GM19463 (cell line): ENCODE measurements around the gene CFAP157.

ENCODE experiments used
- ATAC-seq: cut with Tn5 transposase; IDR thresholded peaks from one replicate; pipeline ENCODE4 v1.9.1; 2021; ENCODE audit warnings: mild to moderate bottlenecking, moderate library complexity; ENCODE audit not compliant: unreplicated experiment

The CFAP157 gene

DNA sequence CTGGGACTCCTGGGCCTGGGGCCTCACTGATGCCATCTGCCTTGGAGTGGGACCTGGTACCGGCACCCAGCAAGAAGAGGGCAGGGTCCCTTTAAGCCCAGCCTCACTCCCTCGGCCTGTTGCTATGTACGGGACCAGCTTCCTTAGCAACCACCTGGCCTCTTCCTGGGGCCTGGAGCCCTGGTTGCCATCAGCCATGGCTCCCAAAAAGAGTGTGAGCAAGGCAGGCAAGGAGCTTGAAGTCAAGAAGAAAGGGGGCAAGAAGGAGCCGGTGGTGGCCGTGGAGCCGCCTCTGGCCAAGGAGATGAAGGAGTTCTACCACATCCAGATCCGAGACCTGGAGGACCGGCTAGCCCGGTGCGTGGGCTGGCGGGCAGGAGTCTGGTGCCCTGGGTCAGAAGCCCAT, at the start of gene CFAP157:
Gene CFAP157 (plus strand): TSS at position 153 of the 406 bp plus-strand sequence. CDS start 44 bp downstream, at position 197.
- no peak for ATAC-seq

DNA sequence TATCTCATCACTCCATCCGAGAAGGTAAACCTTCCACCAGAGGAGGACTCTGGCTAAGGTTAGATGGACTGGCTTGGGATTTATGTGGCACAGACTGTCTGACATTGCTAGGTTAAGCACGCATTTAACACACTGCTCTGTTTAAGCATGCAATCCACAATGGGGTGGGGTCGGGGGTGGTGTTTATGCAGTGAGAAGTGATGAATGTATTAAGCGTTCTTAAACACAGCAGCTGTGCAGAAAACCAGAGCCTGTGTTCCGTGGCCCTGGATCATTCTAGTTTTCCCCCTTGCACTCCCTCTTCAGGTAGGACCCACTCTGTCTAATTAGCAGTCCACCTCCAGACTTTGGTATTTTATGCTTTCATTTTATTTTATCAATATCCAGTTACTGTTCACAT, 48.4 kb upstream of the CFAP157 start:
- no peak for ATAC-seq

- ATAC-seq, result no peak
Observed at GRCh38 chr9:127660886-127661741, 45.7 kb upstream of the CFAP157 start.

GRCh38 chr9:127662617-127663016, 44.2 kb upstream of the CFAP157 start:
- ATAC-seq, result no peak

- no peak for ATAC-seq
Observed at GRCh38 chr9:127664324-127664677, 42.5 kb upstream of the CFAP157 start.

DNA sequence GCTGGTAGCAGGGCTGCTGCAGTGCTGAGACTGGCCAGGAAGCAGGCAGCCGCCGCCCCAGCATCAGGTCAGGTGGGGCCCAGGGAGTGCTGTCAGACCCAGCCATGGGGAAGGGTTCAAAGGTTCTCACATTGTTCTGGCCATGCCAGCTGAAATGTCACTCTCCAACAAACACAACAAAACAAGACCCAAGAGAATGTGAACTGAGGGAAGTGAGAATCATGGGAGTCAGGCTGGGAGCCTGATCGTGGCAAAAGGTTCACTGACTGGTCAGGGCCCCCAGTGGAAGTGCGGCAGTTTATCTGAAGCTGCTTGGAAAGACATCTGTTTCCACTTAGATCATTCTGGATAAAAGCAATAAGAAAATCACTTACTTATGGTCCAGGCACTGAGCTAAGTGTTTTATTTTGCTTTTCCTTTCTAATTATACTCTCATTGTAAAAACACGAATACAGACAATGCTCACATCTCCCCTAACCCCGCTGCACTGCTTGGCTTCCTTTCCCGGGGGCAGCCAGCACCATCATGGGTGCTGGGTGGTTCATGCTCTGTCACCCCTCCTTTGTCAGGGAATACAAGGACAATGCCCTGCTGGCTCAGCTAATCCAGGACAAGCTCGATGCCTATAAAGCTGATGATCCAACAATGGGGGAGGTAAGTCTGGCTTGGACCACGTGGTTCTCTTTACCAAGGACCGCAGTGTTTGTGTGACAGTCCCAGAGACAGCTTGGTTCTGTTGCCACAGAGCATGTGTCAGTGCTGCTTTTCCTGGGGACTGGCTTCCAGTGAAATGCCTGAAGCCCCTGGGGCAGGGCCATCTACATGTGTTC, 41.9 kb upstream of the CFAP157 start:
- ATAC-seq, result no peak

GRCh38 chr9:127667127-127667844, 39.5 kb upstream of the CFAP157 start:
- no peak for ATAC-seq

- no peak for ATAC-seq
Observed at GRCh38 chr9:127667906-127668305, 38.9 kb upstream of the CFAP157 start.

DNA sequence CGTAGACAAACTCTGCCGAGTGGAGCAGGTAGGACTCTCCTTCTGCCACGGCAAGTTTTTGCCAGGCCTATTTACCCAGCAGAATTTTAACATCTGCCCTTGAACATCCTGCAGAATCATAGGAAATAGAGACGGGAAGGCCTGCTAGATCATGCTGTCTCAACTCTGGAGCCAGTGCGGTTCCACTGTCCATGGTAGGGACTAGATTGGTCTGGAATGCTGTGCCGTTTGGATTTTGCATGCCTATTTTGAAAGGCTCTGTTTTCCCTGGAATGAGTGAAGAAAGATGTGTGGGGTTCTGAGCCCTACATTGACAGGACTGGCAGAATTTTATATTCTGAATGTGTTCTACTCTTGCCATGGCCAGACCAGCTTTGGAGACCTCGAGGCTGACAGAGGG, 33.6 kb upstream of the CFAP157 start:
- no peak for ATAC-seq

GRCh38 chr9:127676638-127677037, 30.1 kb upstream of the CFAP157 start:
- ATAC-seq, result no peak

GRCh38 chr9:127679506-127679905, 27.3 kb upstream of the CFAP157 start:
- no peak for ATAC-seq

GRCh38 chr9:127680226-127680625, 26.6 kb upstream of the CFAP157 start:
- no peak for ATAC-seq

GRCh38 chr9:127680846-127681245, 25.9 kb upstream of the CFAP157 start:
- no peak for ATAC-seq

GRCh38 chr9:127682351-127683136, 24.2 kb upstream of the CFAP157 start:
- no peak for ATAC-seq

GRCh38 chr9:127683723-127684122, 23.1 kb upstream of the CFAP157 start:
- ATAC-seq, result no peak

- no peak for ATAC-seq
Observed at GRCh38 chr9:127684576-127684975, 22.2 kb upstream of the CFAP157 start.

- no peak for ATAC-seq
Observed at GRCh38 chr9:127686461-127687393, 20.1 kb upstream of the CFAP157 start.

DNA sequence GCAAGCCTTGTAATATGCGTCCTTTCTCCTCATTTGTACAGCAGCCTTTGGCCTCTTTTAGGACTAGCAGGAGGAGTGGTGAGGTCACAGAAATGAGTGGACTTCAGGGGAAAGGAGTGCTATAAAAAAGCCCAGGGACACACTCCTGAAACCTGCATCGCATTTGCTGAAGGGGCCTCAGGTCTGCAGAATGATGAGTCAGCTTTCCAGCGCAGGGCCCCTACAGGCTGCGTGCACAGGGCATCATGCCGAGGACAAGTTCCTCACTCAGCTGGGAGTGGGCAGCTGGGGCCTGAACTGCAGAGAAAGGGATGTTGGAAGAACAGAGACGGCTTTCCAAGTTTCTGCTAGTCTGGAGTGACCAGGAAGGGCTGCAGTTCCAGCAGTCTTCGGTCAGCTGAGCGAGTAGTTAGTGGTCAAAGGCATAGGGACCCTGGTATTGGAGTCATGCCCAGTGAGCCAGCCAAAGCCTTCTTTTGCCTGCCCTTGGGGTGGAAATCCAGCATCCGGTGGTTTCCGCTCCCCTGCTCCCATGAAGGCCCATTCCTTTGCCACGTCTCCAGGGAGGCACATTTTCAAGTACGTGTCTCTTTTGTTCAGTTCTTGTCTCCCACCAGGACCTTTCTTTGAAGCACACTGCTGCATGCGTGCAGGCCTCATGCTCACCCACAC, 17.3 kb upstream of the CFAP157 start:
- ATAC-seq, result no peak

DNA sequence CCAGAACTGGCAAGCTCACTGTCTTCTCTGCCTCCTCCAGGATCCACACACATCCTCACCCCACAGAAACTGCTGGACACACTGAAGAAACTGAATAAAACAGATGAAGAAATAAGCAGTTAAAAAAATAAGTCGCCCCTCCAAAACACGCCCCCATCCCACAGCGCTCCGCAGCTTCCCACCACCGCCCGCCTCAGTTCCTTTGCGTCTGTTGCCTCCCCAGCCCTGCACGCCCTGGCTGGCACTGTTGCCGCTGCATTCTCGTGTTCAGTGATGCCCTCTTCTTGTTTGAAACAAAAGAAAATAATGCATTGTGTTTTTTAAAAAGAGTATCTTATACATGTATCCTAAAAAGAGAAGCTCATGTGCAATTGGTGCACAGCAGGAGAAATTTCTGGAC, 16.1 kb upstream of the CFAP157 start:
- no peak for ATAC-seq
